Kidney (tissue), 14 donors: ENCODE measurements around the gene EFEMP1. TPM values are rescaled to one million over a fixed set of nuclear protein-coding genes. Genes with fewer than 3 reads are reported as not detected.
A peak's percentile ranks its signal among the peaks of the same experiment; 100 is the strongest.

Source experiments
- DNase-seq, 5 donors: peaks; one replicate each; pipeline ENCODE4 v3.0.0-alpha.2; 2013 to 2020
- FAIRE-seq: peaks from 2 replicates; lab custom pipeline; 2012; peaks lifted over from hg19 to GRCh38; lab: Jason Lieb, UNC
- H3K27ac ChIP-seq, 2 donors: one replicate each; pipeline ENCODE4 v1.7.0; 2013; ENCODE audit warnings: low read depth in 2 of 2, low read length in 2 of 2, inconsistent platforms in 1 of 2
- H3K27me3 ChIP-seq: one replicate; pipeline ENCODE4 v1.7.1; 2013; ENCODE audit warnings: low read length, inconsistent platforms; ENCODE audit not compliant: control insufficient read depth, insufficient read depth
- H3K36me3 ChIP-seq, 3 donors: one replicate each; pipeline versions ENCODE4 v1.7.0 to v1.7.1; 2013; ENCODE audit warnings: low read length in 3 of 3, control low read depth in 1 of 3, inconsistent platforms in 1 of 3; ENCODE audit not compliant: insufficient read depth in 3 of 3, control insufficient read depth in 2 of 3
- H3K4me1 ChIP-seq, 3 donors: one replicate each; pipeline versions ENCODE4 v1.7.0 to v1.7.1; 2013; ENCODE audit warnings: low read length in 3 of 3, inconsistent platforms in 1 of 3, low read depth in 1 of 3; ENCODE audit not compliant: control insufficient read depth in 2 of 3, insufficient read depth in 2 of 3
- H3K4me3 ChIP-seq, 3 donors: one replicate each; pipeline versions ENCODE4 v1.7.0 to v1.8.1; 2013; ENCODE audit warnings: low read length in 3 of 3, control low read depth in 1 of 3, inconsistent platforms in 1 of 3
- H3K9ac ChIP-seq, 3 donors: one replicate each; pipeline versions ENCODE4 v1.7.0 to v1.7.1; 2013; ENCODE audit warnings: low read length in 3 of 3, control low read depth in 1 of 3, inconsistent platforms in 1 of 3
- H3K9me3 ChIP-seq, 3 donors: one replicate each; pipeline versions ENCODE4 v1.7.0 to v1.7.1; 2013; ENCODE audit warnings: low read length in 3 of 3, control low read depth in 1 of 3, inconsistent platforms in 1 of 3; ENCODE audit not compliant: control insufficient read depth in 2 of 3, insufficient read depth in 1 of 3
- intact Hi-C: fragments of 100-400 bp; cut with DNase I; formaldehyde crosslinking; loops from one replicate; pipeline ENCODE4 v1.11.1; 2022
- polyA plus RNA-seq: library from polyadenylated mRNA; stranded (reverse); fragments of 350-450 nt; fragmentation: Illumina TruSeq; extraction: RNeasy Lipid Tissue Mini Kit (QIAGEN cat#74804); gene quantifications from one replicate; pipeline ENCODE4 v1.2.3, GENCODE V29; 2014; ENCODE audit warnings: low read depth, low replicate concordance; ENCODE audit not compliant: insufficient read depth
- total RNA-seq: library from RNA; stranded (reverse); fragmentation: NEBNext Ultra II Directional; extraction: Animal tissue kit (Norgen Biotek cat#: 25700); gene quantifications from one replicate; pipeline ENCODE4 v1.2.1, GENCODE V29; 2021
- TF ChIP-seq, protein P1 (sequence below): IDR thresholded peaks from 3 replicates; pipeline ENCODE4 v1.5.1; 2012; ENCODE audit warnings: mild to moderate bottlenecking, moderate library complexity, borderline replicate concordance; ENCODE audit not compliant: insufficient read depth; ENCODE audit errors: extremely low read depth
- donor health status: control.
- donor health status: control.
- donor health status: control.
- donor health status: control.
- donor health status: control.
- donor health status: DM: yes; HTN: yes; CAD: no.
- donor health status: Normal renal cell carcinoma (clear cell type).

The EFEMP1 gene
- total and polyA plus RNA-seq, 2 donors from 2014 or later = 68.4 to 171 TPM

DNA sequence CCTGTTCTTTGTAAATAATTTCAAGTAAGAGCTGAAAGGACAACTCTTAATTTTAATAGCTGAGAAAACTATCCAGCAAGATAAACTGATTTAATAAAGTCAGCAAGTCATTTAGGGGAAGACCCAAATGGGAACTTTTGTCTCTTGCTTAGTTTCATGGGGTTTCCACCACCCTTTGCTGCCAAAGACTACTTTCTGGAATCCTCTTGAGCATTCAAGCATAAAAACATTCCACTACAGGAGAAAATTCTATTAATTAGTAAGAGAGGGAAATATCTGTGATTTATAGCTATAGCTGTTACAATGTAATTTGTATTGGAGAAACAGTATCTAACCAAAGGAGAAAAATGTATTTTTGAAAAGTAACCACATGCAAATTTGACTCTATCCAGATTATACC is 20.6 kb downstream of the EFEMP1 start:
- H3K27ac ChIP-seq = peak overlapping the region; percentile 14 to 51
- TF ChIP-seq, protein P1, sequence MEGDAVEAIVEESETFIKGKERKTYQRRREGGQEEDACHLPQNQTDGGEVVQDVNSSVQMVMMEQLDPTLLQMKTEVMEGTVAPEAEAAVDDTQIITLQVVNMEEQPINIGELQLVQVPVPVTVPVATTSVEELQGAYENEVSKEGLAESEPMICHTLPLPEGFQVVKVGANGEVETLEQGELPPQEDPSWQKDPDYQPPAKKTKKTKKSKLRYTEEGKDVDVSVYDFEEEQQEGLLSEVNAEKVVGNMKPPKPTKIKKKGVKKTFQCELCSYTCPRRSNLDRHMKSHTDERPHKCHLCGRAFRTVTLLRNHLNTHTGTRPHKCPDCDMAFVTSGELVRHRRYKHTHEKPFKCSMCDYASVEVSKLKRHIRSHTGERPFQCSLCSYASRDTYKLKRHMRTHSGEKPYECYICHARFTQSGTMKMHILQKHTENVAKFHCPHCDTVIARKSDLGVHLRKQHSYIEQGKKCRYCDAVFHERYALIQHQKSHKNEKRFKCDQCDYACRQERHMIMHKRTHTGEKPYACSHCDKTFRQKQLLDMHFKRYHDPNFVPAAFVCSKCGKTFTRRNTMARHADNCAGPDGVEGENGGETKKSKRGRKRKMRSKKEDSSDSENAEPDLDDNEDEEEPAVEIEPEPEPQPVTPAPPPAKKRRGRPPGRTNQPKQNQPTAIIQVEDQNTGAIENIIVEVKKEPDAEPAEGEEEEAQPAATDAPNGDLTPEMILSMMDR = no peak
- intact Hi-C loops = no loop called here

DNA sequence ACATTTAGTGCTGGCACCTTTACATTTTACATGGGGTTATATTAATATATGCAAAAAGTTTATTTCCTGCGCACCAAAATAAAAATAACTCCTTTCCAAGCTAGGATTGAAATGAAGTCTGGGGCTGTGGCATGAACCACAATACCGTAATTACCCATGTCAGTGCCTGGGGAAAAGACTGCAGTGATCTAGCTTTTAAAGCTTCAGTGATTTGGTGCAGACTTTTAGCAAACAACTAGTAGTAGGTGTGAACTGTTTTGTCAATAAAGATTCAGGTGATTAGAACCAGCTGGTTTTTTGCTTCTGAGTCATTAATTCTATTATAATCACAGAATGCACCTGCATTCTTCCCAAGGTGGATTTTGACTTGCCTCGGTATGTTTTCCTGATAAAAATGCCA is 21.2 kb downstream of the EFEMP1 start:
- intact Hi-C loops = no loop called here
- Histone ChIP-seq H3K9ac (no peak overlapping the region), H3K36me3 (no peaks in the 10 kb centered on the region), H3K9me3 (peaks cover 0 to 7% (median 0%) of the 10 kb centered on the region in 3 donors), H3K27me3 (no peaks in the 10 kb centered on the region), H3K27ac (peak overlapping the region; percentile 14 to 51), H3K4me1 (peaks cover 0 to 13% (median 0%) of the 10 kb centered on the region in 3 donors), H3K4me3 (no peak overlapping the region)
- DNase-seq (no peak), FAIRE-seq (no peak)
- TF ChIP-seq, protein P1 = no peak

More for the DNA sequence above, 20.6 kb downstream of the EFEMP1 start:
- Histone ChIP-seq H3K4me1 (peaks cover 0 to 13% (median 0%) of the 10 kb centered on the region in 3 donors), H3K4me3 (no peak overlapping the region), H3K9me3 (peaks cover 0 to 7% (median 0%) of the 10 kb centered on the region in 3 donors), H3K9ac (no peak overlapping the region), H3K27me3 (no peaks in the 10 kb centered on the region), H3K36me3 (no peaks in the 10 kb centered on the region)
- FAIRE-seq = no peak
- DNase-seq = peak in 2 of 5 donors; percentile 48 to 51

DNA sequence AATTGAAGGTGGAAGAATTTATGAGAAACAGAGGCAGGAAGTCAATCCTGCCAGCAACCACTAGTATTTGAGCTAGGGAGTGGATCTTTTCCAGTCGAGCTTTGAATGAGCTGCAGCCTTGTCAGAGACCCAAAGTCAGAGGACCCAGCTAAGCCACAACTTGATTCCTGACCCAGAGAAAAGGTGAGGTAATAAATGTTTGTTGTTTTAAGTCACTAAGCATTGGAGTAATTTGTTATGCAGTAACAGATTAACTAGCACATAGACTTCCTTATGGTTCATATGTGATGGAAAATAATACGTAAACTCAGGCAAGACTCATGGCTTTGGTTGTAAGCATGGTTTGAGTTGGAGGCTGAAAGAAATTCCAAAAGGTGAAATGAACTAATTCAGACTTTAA is 21.6 kb downstream of the EFEMP1 start:
- DNase-seq (peak in 2 of 5 donors; percentile 54 to 63), FAIRE-seq (no peak)
- TF ChIP-seq, protein P1 = no peak
- Histone ChIP-seq H3K9me3 (peaks cover 0 to 7% (median 0%) of the 10 kb centered on the region in 3 donors), H3K36me3 (no peaks in the 10 kb centered on the region), H3K9ac (no peak overlapping the region), H3K4me3 (no peak overlapping the region), H3K4me1 (peaks cover 0 to 13% (median 0%) of the 10 kb centered on the region in 3 donors), H3K27ac (peak overlapping the region; percentile 26 to 51), H3K27me3 (no peaks in the 10 kb centered on the region)
- intact Hi-C loops = no loop called here

DNA sequence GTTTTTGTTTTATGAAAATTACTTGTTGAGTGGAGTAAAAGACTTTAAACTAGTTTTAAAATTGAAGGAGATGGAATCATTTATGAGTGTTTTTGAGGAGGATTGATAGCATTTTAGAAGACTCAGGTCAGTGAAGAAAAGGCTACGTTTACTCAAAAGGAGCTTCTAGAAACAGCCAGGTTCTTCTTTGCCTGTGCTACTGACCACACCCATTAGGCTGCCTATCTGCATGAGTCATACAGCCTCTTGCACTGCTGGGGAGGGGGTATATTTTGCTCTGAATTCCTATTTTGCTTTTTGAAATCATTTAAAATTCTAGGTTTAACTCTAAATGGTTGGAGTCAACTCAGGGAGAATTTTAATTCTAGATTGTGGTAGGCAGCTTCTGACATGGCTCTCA is 22.3 kb downstream of the EFEMP1 start:
- no peaks in the 10 kb centered on the region for H3K36me3 ChIP-seq
- peaks cover 0 to 7% (median 0%) of the 10 kb centered on the region in 3 donors for H3K9me3 ChIP-seq
- H3K4me3 ChIP-seq = no peak overlapping the region
- H3K27ac ChIP-seq = peak overlapping the region; percentile 11 to 26
- intact Hi-C loops = no loop called here
- DNase-seq = no peak
- TF ChIP-seq, protein P1 = no peak
- H3K4me1 ChIP-seq = peaks cover 0 to 13% (median 0%) of the 10 kb centered on the region in 3 donors
- H3K9ac ChIP-seq = no peak overlapping the region
- FAIRE-seq = no peak
- no peaks in the 10 kb centered on the region for H3K27me3 ChIP-seq
